HFFc6 (cell line): ENCODE data around the gene GADD45G. TPM values are rescaled to one million over a fixed set of nuclear protein-coding genes. Genes with fewer than 3 reads are reported as not detected.
A peak's percentile ranks its signal among the peaks of the same experiment; 100 is the strongest.

Source experiments
- DNase-seq: peaks from one replicate; pipeline ENCODE4 v3.0.0-alpha.2; 2018
- H3K27ac Mint-ChIP-seq: 2 replicates; pipeline ENCODE4 v1.8.0; 2020; ENCODE audit warnings: mild to moderate bottlenecking, mixed read lengths
- H3K27me3 Mint-ChIP-seq: 2 replicates; pipeline ENCODE4 v1.8.0; 2021; ENCODE audit warnings: mild to moderate bottlenecking, moderate library complexity, mixed read lengths; ENCODE audit not compliant: insufficient read depth
- H3K36me3 Mint-ChIP-seq: 2 replicates; pipeline ENCODE4 v1.8.0; 2021; ENCODE audit warnings: low read depth, mixed read lengths
- H3K4me1 Mint-ChIP-seq: 2 replicates; pipeline ENCODE4 v1.8.0; 2020; ENCODE audit warnings: low read depth, mixed read lengths
- H3K4me3 Mint-ChIP-seq: 2 replicates; pipeline ENCODE4 v1.8.0; 2020; ENCODE audit warnings: mild to moderate bottlenecking, moderate library complexity, mixed read lengths
- H3K9me3 Mint-ChIP-seq: 2 replicates; pipeline ENCODE4 v1.8.0; 2020; ENCODE audit warnings: mild to moderate bottlenecking, mixed read lengths
- total RNA-seq, 6 experiments: library from RNA; stranded (reverse); fragmentation: NEBNext Ultra II Directional; extraction: Animal tissue kit (Norgen Biotek cat#: 25700); gene quantifications; 2 replicates in 1 of 6; 3 replicates in 5 of 6; pipeline ENCODE4 v1.2.3, GENCODE V29; 2021
- TF ChIP-seq, protein P1 (sequence below): fragments of 200-600 bp; sonication (generic); IDR thresholded peaks from 2 replicates; pipeline ENCODE4 v1.5.0; 2021; ENCODE audit warnings: antibody characterized with exemption, mild to moderate bottlenecking

Gene GADD45G
- total RNA-seq, 6 experiments from 2014 or later = 0.16 to 0.38 (median 0.24) TPM; not detected in 2

- H3K4me3 Mint-ChIP-seq = peak overlapping the region; percentile 57
- TF ChIP-seq, protein P1, sequence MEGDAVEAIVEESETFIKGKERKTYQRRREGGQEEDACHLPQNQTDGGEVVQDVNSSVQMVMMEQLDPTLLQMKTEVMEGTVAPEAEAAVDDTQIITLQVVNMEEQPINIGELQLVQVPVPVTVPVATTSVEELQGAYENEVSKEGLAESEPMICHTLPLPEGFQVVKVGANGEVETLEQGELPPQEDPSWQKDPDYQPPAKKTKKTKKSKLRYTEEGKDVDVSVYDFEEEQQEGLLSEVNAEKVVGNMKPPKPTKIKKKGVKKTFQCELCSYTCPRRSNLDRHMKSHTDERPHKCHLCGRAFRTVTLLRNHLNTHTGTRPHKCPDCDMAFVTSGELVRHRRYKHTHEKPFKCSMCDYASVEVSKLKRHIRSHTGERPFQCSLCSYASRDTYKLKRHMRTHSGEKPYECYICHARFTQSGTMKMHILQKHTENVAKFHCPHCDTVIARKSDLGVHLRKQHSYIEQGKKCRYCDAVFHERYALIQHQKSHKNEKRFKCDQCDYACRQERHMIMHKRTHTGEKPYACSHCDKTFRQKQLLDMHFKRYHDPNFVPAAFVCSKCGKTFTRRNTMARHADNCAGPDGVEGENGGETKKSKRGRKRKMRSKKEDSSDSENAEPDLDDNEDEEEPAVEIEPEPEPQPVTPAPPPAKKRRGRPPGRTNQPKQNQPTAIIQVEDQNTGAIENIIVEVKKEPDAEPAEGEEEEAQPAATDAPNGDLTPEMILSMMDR = peak; percentile 38
- no peak overlapping the region for H3K27ac Mint-ChIP-seq
- peaks cover 20% of the 10 kb centered on the region for H3K4me1 Mint-ChIP-seq
- no peak for DNase-seq
- H3K36me3 Mint-ChIP-seq = no peaks in the 10 kb centered on the region
- peaks cover 15% of the 10 kb centered on the region for H3K27me3 Mint-ChIP-seq
- no peaks in the 10 kb centered on the region for H3K9me3 Mint-ChIP-seq
These were observed 796 bp upstream of the GADD45G start for GRCh38 chr9:89603767-89604665.

GRCh38 chr9:89605465-89606048, 745 bp downstream of the GADD45G start:
- Mint-ChIP-seq H3K27ac (no peak overlapping the region; the same call in 1 of the 2 replicates), H3K27me3 (peaks cover 14% of the 10 kb centered on the region), H3K36me3 (no peaks in the 10 kb centered on the region), H3K9me3 (no peaks in the 10 kb centered on the region), H3K4me3 (peak overlapping the region; percentile 46; the same call in 1 of the 2 replicates), H3K4me1 (peaks cover 20% of the 10 kb centered on the region)
- TF ChIP-seq, protein P1 = no peak
- DNase-seq = no peak

DNA sequence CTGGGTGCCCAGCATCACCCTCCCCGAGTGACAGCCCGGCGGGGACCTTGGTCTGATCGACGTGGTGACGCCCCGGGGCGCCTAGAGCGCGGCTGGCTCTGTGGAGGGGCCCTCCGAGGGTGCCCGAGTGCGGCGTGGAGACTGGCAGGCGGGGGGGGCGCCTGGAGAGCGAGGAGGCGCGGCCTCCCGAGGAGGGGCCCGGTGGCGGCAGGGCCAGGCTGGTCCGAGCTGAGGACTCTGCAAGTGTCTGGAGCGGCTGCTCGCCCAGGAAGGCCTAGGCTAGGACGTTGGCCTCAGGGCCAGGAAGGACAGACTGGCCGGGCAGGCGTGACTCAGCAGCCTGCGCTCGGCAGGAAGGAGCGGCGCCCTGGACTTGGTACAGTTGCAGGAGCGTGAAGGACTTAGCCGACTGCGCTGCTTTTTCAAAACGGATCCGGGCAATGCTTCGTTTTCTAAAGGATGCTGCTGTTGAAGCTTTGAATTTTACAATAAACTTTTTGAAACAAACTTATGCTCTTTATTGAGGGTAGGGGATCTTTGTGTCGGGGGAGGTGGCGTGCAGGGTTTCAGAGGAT, 1.3 kb downstream of the GADD45G start:
- no peaks in the 10 kb centered on the region for H3K9me3 Mint-ChIP-seq
- peak; percentile 24 for DNase-seq
- peaks cover 8% of the 10 kb centered on the region for H3K27me3 Mint-ChIP-seq
- peak overlapping the region; percentile 30 for H3K4me3 Mint-ChIP-seq
- H3K27ac Mint-ChIP-seq = no peak overlapping the region
- H3K4me1 Mint-ChIP-seq = peaks cover 20% of the 10 kb centered on the region
- H3K36me3 Mint-ChIP-seq = no peaks in the 10 kb centered on the region
- TF ChIP-seq, protein P1 = no peak

DNA sequence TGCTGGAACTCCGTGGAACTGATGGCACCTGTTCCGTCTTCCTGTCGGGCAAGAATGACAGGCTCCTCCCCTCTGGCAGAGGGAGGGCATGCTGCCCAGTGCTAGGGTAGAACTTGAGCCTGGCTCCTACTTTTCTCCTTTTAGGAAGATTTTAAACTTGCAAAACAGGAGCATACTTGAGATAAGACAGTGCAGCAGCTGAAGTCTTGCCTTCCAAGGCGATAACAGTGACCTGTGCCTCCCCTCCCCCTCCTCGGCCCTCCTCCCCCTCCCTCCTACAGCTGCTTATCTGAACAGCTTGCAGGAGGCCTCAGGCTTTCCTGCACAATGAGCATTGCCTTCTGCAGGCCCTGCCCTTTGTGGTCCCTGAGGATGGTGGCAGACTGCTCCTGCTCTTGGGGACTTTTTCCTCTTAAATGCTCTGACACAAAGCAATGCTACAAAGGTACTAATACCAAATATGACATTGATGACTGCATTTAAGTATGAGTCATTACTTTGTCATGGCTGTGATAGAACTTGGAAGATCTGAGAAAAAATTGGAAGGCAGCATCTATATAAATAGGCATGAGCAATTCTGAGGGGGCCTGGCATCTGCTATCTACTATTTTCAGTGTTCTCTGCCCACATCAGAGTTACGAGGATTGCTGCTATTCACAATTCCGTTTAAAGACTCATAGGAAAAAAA, 2.0 kb downstream of the GADD45G start:
- H3K4me1 Mint-ChIP-seq = peaks cover 20% of the 10 kb centered on the region
- H3K4me3 Mint-ChIP-seq = peak overlapping the region; percentile 30; the same call in 1 of the 2 replicates
- H3K27me3 Mint-ChIP-seq = peaks cover 11% of the 10 kb centered on the region; the same call in 1 of the 2 replicates
- no peaks in the 10 kb centered on the region for H3K9me3 Mint-ChIP-seq
- H3K27ac Mint-ChIP-seq = no peak overlapping the region
- peak; percentile 30 for DNase-seq
- TF ChIP-seq, protein P1 = no peak
- no peaks in the 10 kb centered on the region for H3K36me3 Mint-ChIP-seq

- H3K27me3 Mint-ChIP-seq = peaks cover 18% of the 10 kb centered on the region; the same call in 1 of the 2 replicates
- peaks cover 12% of the 10 kb centered on the region for H3K4me1 Mint-ChIP-seq
- no peak for DNase-seq
- TF ChIP-seq, protein P1 = no peak
- no peak overlapping the region for H3K27ac Mint-ChIP-seq
- H3K9me3 Mint-ChIP-seq = no peaks in the 10 kb centered on the region
- no peaks in the 10 kb centered on the region for H3K36me3 Mint-ChIP-seq
- no peak overlapping the region for H3K4me3 Mint-ChIP-seq
These were observed 4.0 kb downstream of the GADD45G start for GRCh38 chr9:89608641-89609335.
